Smooth muscle cell (in vitro differentiated cells): Measurements from ENCODE around the gene STK4. TPM values are rescaled to one million over a fixed set of nuclear protein-coding genes. Genes with fewer than 3 reads are reported as not detected.
A peak's percentile ranks its signal among the peaks of the same experiment; 100 is the strongest.

Experiments
- DNase-seq: peaks from one replicate; lab custom pipeline; 2025; ENCODE audit not compliant: unreplicated experiment; lab: John Stamatoyannopoulos, UW
- H2AFZ ChIP-seq: fragments of 200-600 bp; sonication (generic); 2 replicates; pipeline ENCODE4 v1.6.0; 2016; ENCODE audit warnings: antibody characterized with exemption, low read depth, mild to moderate bottlenecking
- H3F3A ChIP-seq: fragments of 200-600 bp; sonication (generic); 2 replicates; pipeline ENCODE4 v1.6.0; 2017; ENCODE audit warnings: antibody characterized with exemption, low read depth
- H3K27ac ChIP-seq: fragments of 200-600 bp; sonication (generic); 2 replicates; pipeline ENCODE4 v1.5.1; 2016; ENCODE audit warnings: low read depth, mild to moderate bottlenecking
- H3K27me3 ChIP-seq: fragments of 200-600 bp; sonication (generic); 2 replicates; pipeline ENCODE4 v1.6.1; 2016; ENCODE audit warnings: low read depth, mild to moderate bottlenecking
- H3K36me3 ChIP-seq: fragments of 200-600 bp; sonication (generic); 2 replicates; pipeline ENCODE4 v1.5.1; 2016; ENCODE audit warnings: low read depth
- H3K4me1 ChIP-seq: fragments of 200-600 bp; sonication (generic); 2 replicates; pipeline ENCODE4 v1.5.1; 2016; ENCODE audit warnings: low read depth
- H3K4me2 ChIP-seq: fragments of 200-600 bp; sonication (generic); 2 replicates; pipeline ENCODE4 v1.6.0; 2016; ENCODE audit warnings: mild to moderate bottlenecking
- H3K4me3 ChIP-seq: fragments of 200-600 bp; sonication (generic); 2 replicates; pipeline ENCODE4 v1.5.1; 2016; ENCODE audit warnings: mild to moderate bottlenecking
- H3K79me2 ChIP-seq: fragments of 200-600 bp; sonication (generic); 2 replicates; pipeline ENCODE4 v1.6.0; 2016; ENCODE audit warnings: low read depth, mild to moderate bottlenecking
- H3K9ac ChIP-seq: fragments of 200-600 bp; sonication (generic); 2 replicates; pipeline ENCODE4 v1.6.0; 2016; ENCODE audit warnings: low read depth
- H3K9me3 ChIP-seq: fragments of 200-600 bp; sonication (generic); replicated peaks from 2 replicates; pipeline ENCODE4 v1.5.1; 2016; ENCODE audit warnings: low read depth
- H4K20me1 ChIP-seq: fragments of 200-600 bp; sonication (generic); 2 replicates; pipeline ENCODE4 v1.6.0; 2016; ENCODE audit warnings: low read depth
- CTCF ChIP-seq: fragments of 200-600 bp; sonication (generic); IDR thresholded peaks from 2 replicates; pipeline ENCODE4 v1.5.1; 2017; ENCODE audit warnings: borderline replicate concordance, mild to moderate bottlenecking, antibody characterized with exemption; ENCODE audit not compliant: insufficient read depth, poor library complexity, severe bottlenecking
- WGBS: methylation state at CpG from one replicate; pipeline ENCODE4 v1.1.7; 2016; ENCODE audit warnings: low lambda C conversion rate; 5-methylcytosine and 5-hydroxymethylcytosine counted together
- polyA plus RNA-seq: library from polyadenylated mRNA; unstranded; fragments of >200 nt; fragmentation: Nextera tagmentation; extraction: Ambion mirVana; gene quantifications from 2 replicates; pipeline ENCODE4 v1.2.1, GENCODE V29; 2016
- total RNA-seq: library from RNA; depleted of rRNA; stranded (reverse); fragments of >200 nt; gene quantifications from 2 replicates; pipeline ENCODE4 v1.2.3, GENCODE V29; 2014

Gene STK4
- total and polyA plus RNA-seq, 2 experiments from 2014 or later: 16.8 to 33.5 TPM

GRCh38 chr20:45080867-45081624 lies 114.7 kb downstream of the STK4 start:
- Histone ChIP-seq H3K36me3 (peaks cover 6% of the 10 kb centered on the region), H3K9ac (no peak overlapping the region), H4K20me1 (no peaks in the 10 kb centered on the region), H3K4me3 (no peak overlapping the region), H3K27ac (no peak overlapping the region), H2AFZ (no peak overlapping the region), H3K4me2 (no peak overlapping the region), H3F3A (no peaks in the 10 kb centered on the region), H3K27me3 (no peaks in the 10 kb centered on the region), H3K9me3 (no peaks in the 10 kb centered on the region), H3K79me2 (no peaks in the 10 kb centered on the region), H3K4me1 (no peaks in the 10 kb centered on the region)
- 92% methylated on average over 5 of the region's 5 CpGs for WGBS
- no peak for DNase-seq
- TF ChIP-seq CTCF: peak; percentile 42

- no peak overlapping the region for H3K27ac ChIP-seq
- H3K79me2 ChIP-seq: no peaks in the 10 kb centered on the region
- H3K9me3 ChIP-seq: no peaks in the 10 kb centered on the region
- WGBS: 96% methylated on average over 3 of the region's 3 CpGs
- H3K9ac ChIP-seq: no peak overlapping the region
- TF ChIP-seq CTCF: no peak
- no peaks in the 10 kb centered on the region for H3K27me3 ChIP-seq
- no peak overlapping the region for H3K4me3 ChIP-seq
- peaks cover 6% of the 10 kb centered on the region for H3K36me3 ChIP-seq
- peaks cover 2% of the 10 kb centered on the region for H3F3A ChIP-seq
- H3K4me2 ChIP-seq: no peak overlapping the region
- H2AFZ ChIP-seq: no peak overlapping the region
- peaks cover 2% of the 10 kb centered on the region for H3K4me1 ChIP-seq
- no peaks in the 10 kb centered on the region for H4K20me1 ChIP-seq
- no peak for DNase-seq
Measured at GRCh38 chr20:45082468-45082867, 116.2 kb downstream of the STK4 start.

GRCh38 chr20:45083127-45083526 lies 116.8 kb downstream of the STK4 start:
- H3K9ac ChIP-seq: no peak overlapping the region
- H3K27ac ChIP-seq: no peak overlapping the region
- peaks cover 6% of the 10 kb centered on the region for H3K36me3 ChIP-seq
- no peaks in the 10 kb centered on the region for H3K9me3 ChIP-seq
- TF ChIP-seq CTCF: no peak
- H3F3A ChIP-seq: peaks cover 8% of the 10 kb centered on the region
- peaks cover 8% of the 10 kb centered on the region for H3K4me1 ChIP-seq
- no peak for DNase-seq
- H3K27me3 ChIP-seq: no peaks in the 10 kb centered on the region
- no peaks in the 10 kb centered on the region for H4K20me1 ChIP-seq
- no peak overlapping the region for H2AFZ ChIP-seq
- H3K79me2 ChIP-seq: no peaks in the 10 kb centered on the region
- H3K4me2 ChIP-seq: no peak overlapping the region
- 100% methylated on average over 1 of the region's 1 CpG for WGBS
- H3K4me3 ChIP-seq: no peak overlapping the region

GRCh38 chr20:45085289-45085688 lies 119.0 kb downstream of the STK4 start:
- H4K20me1 ChIP-seq: no peaks in the 10 kb centered on the region
- peaks cover 8% of the 10 kb centered on the region for H3F3A ChIP-seq
- H3K9ac ChIP-seq: no peak overlapping the region
- no peaks in the 10 kb centered on the region for H3K79me2 ChIP-seq
- no peaks in the 10 kb centered on the region for H3K27me3 ChIP-seq
- H3K36me3 ChIP-seq: peaks cover 6% of the 10 kb centered on the region
- 5% methylated on average over 2 of the region's 2 CpGs for WGBS
- no peak overlapping the region for H3K4me2 ChIP-seq
- DNase-seq: no peak
- no peak for TF ChIP-seq CTCF
- no peaks in the 10 kb centered on the region for H3K9me3 ChIP-seq
- no peak overlapping the region for H2AFZ ChIP-seq
- no peak overlapping the region for H3K4me3 ChIP-seq
- no peak overlapping the region for H3K27ac ChIP-seq
- H3K4me1 ChIP-seq: peaks cover 8% of the 10 kb centered on the region
